AG04450 (cell line): ENCODE results near the gene RYR3. TPM values are rescaled to one million over a fixed set of nuclear protein-coding genes. Genes with fewer than 3 reads are reported as not detected.

Experiments used
- CTCF ChIA-PET: fragments of 300-600, 350-600 bp; formaldehyde crosslinking; extraction: SDS; loops from one replicate; lab custom pipeline; 2022; ENCODE audit warnings: antibody characterized with exemption, inconsistent platforms; lab: Charles Lee
- POLR2A ChIA-PET: fragments of 350-600 bp; formaldehyde crosslinking; extraction: SDS; loops from one replicate; lab custom pipeline; 2021; ENCODE audit warnings: antibody characterized with exemption, inconsistent platforms; lab: Yijun Ruan, JAX
- DNase-seq: peaks from one replicate; pipeline ENCODE4 v3.0.0-alpha.2; 2011; ENCODE audit warnings: low read depth, low spot score
- H3K27ac ChIP-seq: one replicate; pipeline ENCODE4 v1.5.1; 2012; ENCODE audit warnings: low read depth, low read length, control low read depth
- H3K27me3 ChIP-seq: one replicate; pipeline ENCODE4 v1.6.0; 2012; ENCODE audit warnings: low read length; ENCODE audit not compliant: control insufficient read depth, insufficient read depth
- H3K4me3 ChIP-seq: 2 replicates; pipeline ENCODE4 v1.5.1; 2011; ENCODE audit warnings: mild to moderate bottlenecking, low read depth, low read length, control low read depth
- H3K9me3 ChIP-seq: 2 replicates; pipeline ENCODE4 v1.5.1; 2012; ENCODE audit warnings: low read length; ENCODE audit not compliant: control insufficient read depth, insufficient read depth
- CTCF ChIP-seq: IDR thresholded peaks from 2 replicates; pipeline ENCODE4 v1.5.1; 2011; ENCODE audit warnings: low read depth, low read length, control low read depth, inconsistent platforms
- polyA plus RNA-seq: library from polyadenylated mRNA; depleted of rRNA; stranded (reverse); fragments of >200 nt; gene quantifications from 2 replicates; pipeline ENCODE4 v1.2.3, GENCODE V29; 2011

The RYR3 gene
- polyA plus RNA-seq, 1 experiment, result not detected

DNA sequence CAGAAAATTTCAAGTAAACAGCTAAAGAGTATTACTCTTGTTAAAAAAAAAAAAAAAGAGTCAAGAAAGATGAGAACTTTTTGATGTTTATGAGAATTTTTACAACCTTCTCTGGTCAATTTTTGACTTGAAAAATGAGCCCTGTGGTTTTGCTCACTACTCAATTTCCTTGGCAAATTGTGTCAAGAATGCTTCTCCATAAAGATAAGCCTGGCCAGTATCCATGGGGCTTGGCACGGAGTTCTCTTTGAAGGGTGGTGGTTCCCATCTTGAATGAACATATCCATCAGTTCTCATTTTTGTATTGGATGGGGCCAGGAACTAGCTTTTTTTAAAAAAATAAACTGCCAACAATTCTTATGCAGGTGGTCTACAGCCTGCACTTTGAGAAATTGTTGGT is 179.9 kb downstream of the RYR3 start:
- ChIA-PET CTCF (no interaction called here), POLR2A (no interaction called here)
- no peaks in the 10 kb centered on the region for H3K27me3 ChIP-seq
- no peak for DNase-seq
- no peak for TF ChIP-seq CTCF
- no peak overlapping the region for H3K4me3 ChIP-seq
- H3K9me3 ChIP-seq, result no peaks in the 10 kb centered on the region
- no peak overlapping the region for H3K27ac ChIP-seq

DNA sequence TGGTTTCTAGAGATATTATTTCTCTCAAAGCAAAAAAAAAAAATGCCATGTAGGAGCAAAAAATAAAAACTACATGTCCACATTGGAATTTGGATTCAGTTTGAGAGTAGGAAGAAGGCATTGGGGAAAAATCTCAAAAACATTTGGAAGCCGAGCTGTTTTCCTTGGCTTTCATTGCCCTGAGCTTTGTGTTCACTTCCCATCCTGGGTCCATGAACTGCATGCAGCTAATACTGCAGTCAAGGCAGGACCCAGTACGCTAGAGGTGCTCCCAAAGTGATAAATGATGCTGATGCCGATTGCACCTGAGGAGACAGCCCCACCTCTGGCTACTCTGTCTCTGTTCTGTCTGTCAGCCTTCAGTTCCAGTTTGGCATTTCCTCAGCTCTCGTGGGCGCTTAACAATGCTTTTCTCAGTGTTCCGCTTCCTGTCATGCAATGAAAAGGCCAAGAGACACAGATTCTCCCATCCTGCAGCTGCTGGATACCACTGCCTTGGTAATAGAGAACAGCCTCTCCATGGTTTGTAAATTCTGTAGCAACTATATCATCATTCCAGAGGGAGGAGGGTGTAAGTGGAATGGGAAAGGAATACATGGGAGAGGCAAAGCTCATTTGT is 181.8 kb downstream of the RYR3 start:
- H3K27ac ChIP-seq, result no peak overlapping the region
- TF ChIP-seq CTCF, result no peak
- DNase-seq, result no peak
- no peak overlapping the region for H3K4me3 ChIP-seq
- ChIA-PET POLR2A (no interaction called here), CTCF (no interaction called here)
- H3K27me3 ChIP-seq, result no peaks in the 10 kb centered on the region
- no peaks in the 10 kb centered on the region for H3K9me3 ChIP-seq

GRCh38 chr15:33494306-33494705 is 183.5 kb downstream of the RYR3 start:
- TF ChIP-seq CTCF, result no peak
- Histone ChIP-seq H3K27me3 (no peaks in the 10 kb centered on the region), H3K9me3 (no peaks in the 10 kb centered on the region), H3K27ac (no peak overlapping the region), H3K4me3 (no peak overlapping the region)
- ChIA-PET POLR2A (no interaction called here), CTCF (interaction anchor here (0.9 kb wide), 1 partner anchor 38 kb away, joined by 3 read pairs; no protein-coding TSS in a partner anchor)
- no peak for DNase-seq

GRCh38 chr15:33500432-33501195 is 189.8 kb downstream of the RYR3 start:
- TF ChIP-seq CTCF, result no peak
- Histone ChIP-seq H3K9me3 (no peaks in the 10 kb centered on the region), H3K27me3 (no peaks in the 10 kb centered on the region), H3K4me3 (no peak overlapping the region), H3K27ac (no peak overlapping the region)
- no peak for DNase-seq
- ChIA-PET CTCF (no interaction called here), POLR2A (no interaction called here)

- no peaks in the 10 kb centered on the region for H3K9me3 ChIP-seq
- POLR2A ChIA-PET, result no interaction called here
- no peak for DNase-seq
- CTCF ChIA-PET, result no interaction called here
- no peak overlapping the region for H3K27ac ChIP-seq
- H3K27me3 ChIP-seq, result no peaks in the 10 kb centered on the region
- no peak for TF ChIP-seq CTCF
- no peak overlapping the region for H3K4me3 ChIP-seq
Measured at GRCh38 chr15:33503681-33504080, 192.9 kb downstream of the RYR3 start.
